ENCODE data around the gene HPSE.

Gene HPSE

GRCh38 chr4:83247415-83248357, 87.0 kb downstream of the HPSE start:
- DNase-seq (ENCODE audit: low spot score) = no peak

All from AG20443 (cell line).